GM12878 (cell line): ENCODE measurements around the gene BCAR3. TPM values are rescaled to one million over a fixed set of nuclear protein-coding genes. Genes with fewer than 3 reads are reported as not detected.

ENCODE experiments used
- CBX5 ChIP-seq: sonication (generic); IDR thresholded peaks from 2 replicates; pipeline ENCODE4 v1.6.1; 2016; ENCODE audit warnings: low read depth, moderate library complexity, mild to moderate bottlenecking, inconsistent platforms
- GATAD2B ChIP-seq: fragments of 450-650 bp; conservative IDR thresholded peaks from 2 replicates; pipeline ENCODE4 v1.6.1; 2017; ENCODE audit warnings: low read depth, mild to moderate bottlenecking, moderate library complexity
- HDGF ChIP-seq: fragments of 450-650 bp; IDR thresholded peaks from 2 replicates; pipeline ENCODE4 v1.6.1; 2016; ENCODE audit warnings: antibody characterized with exemption
- IKZF2 ChIP-seq, 2 experiments: fragments of 450-650 bp; IDR thresholded peaks; 2 replicates each; pipeline ENCODE4 v1.6.1; 2017; ENCODE audit warnings: mild to moderate bottlenecking in 2 of 2, moderate library complexity in 2 of 2
- IRF3 ChIP-seq: fragments of 450-650 bp; IDR thresholded peaks from 2 replicates; pipeline ENCODE4 v1.6.1; 2014; ENCODE audit warnings: mild to moderate bottlenecking
- LARP7 ChIP-seq: fragments of 450-650 bp; IDR thresholded peaks from 2 replicates; pipeline ENCODE4 v1.6.1; 2017; ENCODE audit warnings: mild to moderate bottlenecking
- NFIC ChIP-seq: IDR thresholded peaks from 2 replicates; pipeline ENCODE4 v1.6.1; 2012; ENCODE audit warnings: low read depth, mild to moderate bottlenecking, inconsistent platforms, low read length, moderate library complexity
- NFXL1 ChIP-seq: fragments of 450-650 bp; IDR thresholded peaks from 2 replicates; pipeline ENCODE4 v1.6.1; 2017; ENCODE audit warnings: antibody characterized with exemption, mild to moderate bottlenecking, borderline replicate concordance
- NR2F1 ChIP-seq: fragments of 450-650 bp; conservative IDR thresholded peaks from 2 replicates; pipeline ENCODE4 v1.6.1; 2017; ENCODE audit warnings: mild to moderate bottlenecking
- RUNX3 ChIP-seq: IDR thresholded peaks from 2 replicates; pipeline ENCODE4 v1.6.1; 2012; ENCODE audit warnings: low read length, inconsistent platforms
- SIN3A ChIP-seq: IDR thresholded peaks from 2 replicates; pipeline ENCODE4 v1.6.1; 2012; ENCODE audit warnings: low read depth, low read length, improper control_type of control experiment
- SIX5 ChIP-seq: IDR thresholded peaks from 2 replicates; pipeline ENCODE4 v1.6.1; 2011; ENCODE audit warnings: mild to moderate bottlenecking, low read depth, low read length, moderate library complexity; ENCODE audit not compliant: severe bottlenecking
- SMAD5 ChIP-seq: IDR thresholded peaks from 2 replicates; pipeline ENCODE4 v1.6.1; 2016; ENCODE audit warnings: antibody characterized with exemption, low read depth
- SMC3 ChIP-seq: IDR thresholded peaks from 2 replicates; pipeline ENCODE4 v1.6.1; 2011; ENCODE audit warnings: low read length, improper control_type of control experiment, borderline replicate concordance
- STAT1 ChIP-seq: fragments of 450-650 bp; conservative IDR thresholded peaks from 2 replicates; pipeline ENCODE4 v1.6.1; 2014; ENCODE audit warnings: antibody characterized with exemption, mild to moderate bottlenecking
- SUPT20H ChIP-seq: IDR thresholded peaks from 2 replicates; pipeline ENCODE4 v1.6.1; 2011; ENCODE audit warnings: low read depth, mild to moderate bottlenecking, low read length, moderate library complexity, borderline replicate concordance; ENCODE audit not compliant: control insufficient read depth
- WRNIP1 ChIP-seq: IDR thresholded peaks from 2 replicates; pipeline ENCODE4 v1.6.1; 2011; ENCODE audit warnings: low read depth, low read length, improper control_type of control experiment, borderline replicate concordance
- ZNF207 ChIP-seq: fragments of 450-650 bp; IDR thresholded peaks from 2 replicates; pipeline ENCODE4 v1.6.1; 2014; ENCODE audit warnings: antibody characterized with exemption, mild to moderate bottlenecking, borderline replicate concordance
- ZNF592 ChIP-seq: fragments of 450-650 bp; IDR thresholded peaks from 2 replicates; pipeline ENCODE4 v1.6.1; 2017; ENCODE audit warnings: mild to moderate bottlenecking, moderate library complexity
- ZZZ3 ChIP-seq: IDR thresholded peaks from 2 replicates; pipeline ENCODE4 v1.6.1; 2011; ENCODE audit warnings: low read depth; ENCODE audit not compliant: control insufficient read depth, insufficient read length
- polyA plus RNA-seq, 11 experiments: library from polyadenylated mRNA; depleted of rRNA in 4 of 11; unstranded in 6 of 11; stranded (reverse) in 5 of 11; fragments of >200 nt; fragmentation: Nextera tagmentation in 4 of 11; fragmentation: Illumina TruSeq in 1 of 11; extraction: Ambion mirVana in 4 of 11; extraction: Trizol in 1 of 11; gene quantifications; 1 replicate in 1 of 11; 2 replicates in 10 of 11; pipeline versions ENCODE4 v1.2.1 to v1.2.3, GENCODE V29; 2011 to 2016; ENCODE audit warnings: inconsistent platforms in 2 of 11, missing spikeins in 2 of 11, low read depth in 1 of 11
- total RNA-seq, 4 experiments: library from RNA; depleted of rRNA in 3 of 4; stranded (reverse); fragments of >200 nt in 3 of 4; fragmentation: Illumina TruSeq in 1 of 4; extraction: Trizol in 1 of 4; gene quantifications; 2 replicates each; pipeline versions ENCODE4 v1.2.1 to v1.2.3, GENCODE V29; 2013 to 2021
- TF ChIP-seq, protein P1 (sequence below): fragments of 450-650 bp; IDR thresholded peaks from 2 replicates; pipeline ENCODE4 v1.6.1; 2017; ENCODE audit warnings: mild to moderate bottlenecking, moderate library complexity
- TF ChIP-seq, protein P2 (sequence below): fragments of 450-650 bp; IDR thresholded peaks from 2 replicates; pipeline ENCODE4 v1.6.1; 2016; ENCODE audit warnings: mild to moderate bottlenecking

Gene BCAR3
- total and polyA plus RNA-seq, 10 of the 15 experiments (the other 5 are each of a cell fraction or from before 2014, with no cell fraction given) = 1.3 to 6.6 (median 1.8) TPM

DNA sequence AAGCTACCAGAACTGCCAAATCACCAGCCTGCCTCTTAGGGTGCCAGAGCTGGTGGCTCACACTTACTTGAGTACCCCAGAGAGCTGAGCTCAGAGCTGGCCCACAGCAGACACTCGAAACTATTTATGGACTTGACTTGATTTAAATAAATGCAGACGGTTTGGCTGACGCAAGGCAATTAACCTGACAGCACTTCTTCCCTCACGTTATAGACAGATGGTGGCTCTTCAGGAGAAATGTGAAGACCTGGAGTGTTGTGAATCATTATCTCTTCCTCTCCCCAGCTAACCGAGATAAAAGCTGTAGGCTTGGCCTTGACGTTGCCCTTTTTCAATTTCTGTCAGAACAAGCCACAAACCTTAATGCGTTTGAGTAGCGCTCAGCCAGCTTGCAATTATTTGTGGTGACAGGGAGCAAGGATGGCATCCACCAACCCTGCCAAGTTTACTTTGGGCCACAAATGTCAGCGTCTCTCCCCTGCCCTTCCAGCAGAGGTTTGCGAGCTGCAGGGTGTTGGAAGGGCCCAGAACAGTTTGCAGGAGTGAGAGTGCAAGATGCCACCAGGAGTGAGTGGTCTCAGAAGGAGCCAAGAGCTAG lies 34.0 kb upstream of the BCAR3 start (continued):
- TF ChIP-seq, protein P1, sequence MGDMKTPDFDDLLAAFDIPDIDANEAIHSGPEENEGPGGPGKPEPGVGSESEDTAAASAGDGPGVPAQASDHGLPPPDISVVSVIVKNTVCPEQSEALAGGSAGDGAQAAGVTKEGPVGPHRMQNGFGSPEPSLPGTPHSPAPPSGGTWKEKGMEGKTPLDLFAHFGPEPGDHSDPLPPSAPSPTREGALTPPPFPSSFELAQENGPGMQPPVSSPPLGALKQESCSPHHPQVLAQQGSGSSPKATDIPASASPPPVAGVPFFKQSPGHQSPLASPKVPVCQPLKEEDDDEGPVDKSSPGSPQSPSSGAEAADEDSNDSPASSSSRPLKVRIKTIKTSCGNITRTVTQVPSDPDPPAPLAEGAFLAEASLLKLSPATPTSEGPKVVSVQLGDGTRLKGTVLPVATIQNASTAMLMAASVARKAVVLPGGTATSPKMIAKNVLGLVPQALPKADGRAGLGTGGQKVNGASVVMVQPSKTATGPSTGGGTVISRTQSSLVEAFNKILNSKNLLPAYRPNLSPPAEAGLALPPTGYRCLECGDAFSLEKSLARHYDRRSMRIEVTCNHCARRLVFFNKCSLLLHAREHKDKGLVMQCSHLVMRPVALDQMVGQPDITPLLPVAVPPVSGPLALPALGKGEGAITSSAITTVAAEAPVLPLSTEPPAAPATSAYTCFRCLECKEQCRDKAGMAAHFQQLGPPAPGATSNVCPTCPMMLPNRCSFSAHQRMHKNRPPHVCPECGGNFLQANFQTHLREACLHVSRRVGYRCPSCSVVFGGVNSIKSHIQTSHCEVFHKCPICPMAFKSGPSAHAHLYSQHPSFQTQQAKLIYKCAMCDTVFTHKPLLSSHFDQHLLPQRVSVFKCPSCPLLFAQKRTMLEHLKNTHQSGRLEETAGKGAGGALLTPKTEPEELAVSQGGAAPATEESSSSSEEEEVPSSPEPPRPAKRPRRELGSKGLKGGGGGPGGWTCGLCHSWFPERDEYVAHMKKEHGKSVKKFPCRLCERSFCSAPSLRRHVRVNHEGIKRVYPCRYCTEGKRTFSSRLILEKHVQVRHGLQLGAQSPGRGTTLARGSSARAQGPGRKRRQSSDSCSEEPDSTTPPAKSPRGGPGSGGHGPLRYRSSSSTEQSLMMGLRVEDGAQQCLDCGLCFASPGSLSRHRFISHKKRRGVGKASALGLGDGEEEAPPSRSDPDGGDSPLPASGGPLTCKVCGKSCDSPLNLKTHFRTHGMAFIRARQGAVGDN = no peak
- TF ChIP-seq STAT1 (no peak), ZNF592 (no peak), SIN3A (no peak), SUPT20H (no peak), RUNX3 (peak; percentile 78), IKZF2 (IDR thresholded peaks at IDR 0.05) (peak; percentile 45 to 49; a peak in 3 of 4 replicates), GATAD2B (peak; percentile 64; the same call in 1 of the 2 replicates), SMAD5 (no peak), NFXL1 (no peak), IRF3 (no peak), ZZZ3 (no peak), WRNIP1 (no peak), NR2F1 (peak; percentile 66; the same call in 1 of the 2 replicates), SMC3 (no peak), ZNF207 (no peak), LARP7 (no peak), CBX5 (no peak), HDGF (no peak), SIX5 (no peak), NFIC (0 out of 2 replicates have a peak, but pooled peaks have one; percentile 39)
- TF ChIP-seq, protein P2, sequence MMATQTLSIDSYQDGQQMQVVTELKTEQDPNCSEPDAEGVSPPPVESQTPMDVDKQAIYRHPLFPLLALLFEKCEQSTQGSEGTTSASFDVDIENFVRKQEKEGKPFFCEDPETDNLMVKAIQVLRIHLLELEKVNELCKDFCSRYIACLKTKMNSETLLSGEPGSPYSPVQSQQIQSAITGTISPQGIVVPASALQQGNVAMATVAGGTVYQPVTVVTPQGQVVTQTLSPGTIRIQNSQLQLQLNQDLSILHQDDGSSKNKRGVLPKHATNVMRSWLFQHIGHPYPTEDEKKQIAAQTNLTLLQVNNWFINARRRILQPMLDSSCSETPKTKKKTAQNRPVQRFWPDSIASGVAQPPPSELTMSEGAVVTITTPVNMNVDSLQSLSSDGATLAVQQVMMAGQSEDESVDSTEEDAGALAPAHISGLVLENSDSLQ = 0 out of 2 replicates have a peak, but pooled peaks have one; percentile 6
